ENCODE results near the gene PTPRB.
A peak's percentile ranks its signal among the peaks of the same experiment; 100 is the strongest.

Gene PTPRB

DNA sequence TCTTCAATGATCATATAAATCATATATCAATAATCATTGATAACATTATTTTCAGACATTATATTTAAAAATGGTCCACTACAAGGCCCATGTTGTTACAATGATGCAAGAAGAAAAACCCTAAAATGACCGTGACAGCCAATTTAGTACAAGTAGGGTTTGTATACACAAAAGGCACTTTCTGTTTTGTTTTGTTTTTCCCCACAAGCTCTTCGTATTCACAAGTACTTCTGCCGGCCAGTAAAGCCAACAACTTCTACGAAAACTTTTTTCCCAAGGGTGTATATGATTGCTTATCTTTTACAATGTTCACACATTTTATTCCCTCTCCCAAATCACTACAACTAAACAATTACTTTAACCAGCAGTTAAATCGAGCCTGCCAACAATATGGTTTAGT is 9.6 kb downstream of the PTPRB start:
- H3K9me3 ChIP-seq (ENCODE audit: control insufficient read depth, low read length), result no peaks in the 10 kb centered on the region
- no peak overlapping the region for H3K4me2 ChIP-seq (ENCODE audit: low read length, poor library complexity, severe bottlenecking)
- DNase-seq, result peak; percentile 26
- 87% methylated on average over 5 of the region's 5 CpGs for WGBS
- H3K4me3 ChIP-seq (ENCODE audit: insufficient read depth in 1 of 2, low read depth in 1 of 2, low read length in 2 of 2), result peak overlapping the region in 1 of 2 experiments; percentile 47
- no peak overlapping the region for H4K91ac ChIP-seq (ENCODE audit: low read length)
- H3K36me3 ChIP-seq (ENCODE audit: control insufficient read depth in 1 of 2, insufficient read depth in 2 of 2, low read depth in 1 of 2, low read length in 2 of 2), result no peaks in the 10 kb centered on the region
- H2AFZ ChIP-seq (ENCODE audit: low read depth, low read length), result no peak overlapping the region
- no peaks in the 10 kb centered on the region for H3K79me1 ChIP-seq (replicated peaks; ENCODE audit: low read length, poor library complexity, severe bottlenecking)
- no peak overlapping the region for H2BK12ac ChIP-seq (ENCODE audit: low read length in 2 of 2)
- no peak overlapping the region for H2BK5ac ChIP-seq (ENCODE audit: low read depth, low read length, poor library complexity, severe bottlenecking)
- no peak overlapping the region for H3K23ac ChIP-seq (ENCODE audit: low read length in 2 of 2)
- H3K14ac ChIP-seq (ENCODE audit: low read length in 2 of 2), result no peak overlapping the region
- peak overlapping the region; percentile 70 for H3K9ac ChIP-seq (ENCODE audit: low read length)
- no peak overlapping the region for H3K4ac ChIP-seq (ENCODE audit: low read depth in 1 of 2, low read length in 2 of 2)
- H3K27me3 ChIP-seq (ENCODE audit: control insufficient read depth in 1 of 2, insufficient read depth in 1 of 2, low read length in 2 of 2), result no peaks in the 10 kb centered on the region
- no peak overlapping the region for H2BK120ac ChIP-seq (ENCODE audit: low read depth, low read length)
- H3K18ac ChIP-seq (ENCODE audit: low read depth in 1 of 2, low read length in 2 of 2), result no peak overlapping the region
- no peaks in the 10 kb centered on the region for H3K4me1 ChIP-seq (ENCODE audit: control insufficient read depth, insufficient read depth, low read depth, low read length)
- no peak overlapping the region for H2BK15ac ChIP-seq (ENCODE audit: low read depth, poor library complexity, severe bottlenecking)
- no peak overlapping the region for H4K8ac ChIP-seq (ENCODE audit: low read length)
- H3K27ac ChIP-seq (ENCODE audit: low read length, poor library complexity, severe bottlenecking), result no peak overlapping the region
- no peak overlapping the region for H2AK5ac ChIP-seq (ENCODE audit: low read length, severe bottlenecking)

DNA sequence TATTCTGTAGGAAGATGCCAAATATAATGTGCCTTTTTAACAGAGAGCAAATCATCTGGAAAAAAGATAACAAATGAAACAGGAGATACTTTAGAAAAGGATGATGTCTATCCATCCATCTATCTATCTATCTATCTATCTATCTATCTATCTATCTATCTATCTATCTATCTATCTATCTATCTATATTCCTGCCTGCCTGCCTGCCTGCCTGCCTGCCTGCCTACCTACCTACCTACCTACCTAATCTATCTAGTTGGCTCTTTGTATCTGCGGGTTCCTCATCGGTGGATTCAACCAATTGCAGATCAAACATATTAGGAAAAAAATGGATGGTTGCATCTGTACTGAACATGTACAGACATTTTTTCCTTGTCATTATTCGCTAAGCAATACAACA is 11.0 kb downstream of the PTPRB start:
- Histone ChIP-seq H2AK5ac (ENCODE audit: low read length, severe bottlenecking) (no peak overlapping the region), H3K4ac (ENCODE audit: low read depth in 1 of 2, low read length in 2 of 2) (no peak overlapping the region), H3K4me2 (ENCODE audit: low read length, poor library complexity, severe bottlenecking) (no peak overlapping the region), H4K91ac (ENCODE audit: low read length) (no peak overlapping the region), H3K4me3 (ENCODE audit: insufficient read depth in 1 of 2, low read depth in 1 of 2, low read length in 2 of 2) (no peak overlapping the region), H2BK120ac (ENCODE audit: low read depth, low read length) (no peak overlapping the region), H2BK15ac (ENCODE audit: low read depth, poor library complexity, severe bottlenecking) (no peak overlapping the region), H2BK12ac (ENCODE audit: low read length in 2 of 2) (no peak overlapping the region), H4K8ac (ENCODE audit: low read length) (no peak overlapping the region), H3K27me3 (ENCODE audit: control insufficient read depth in 1 of 2, insufficient read depth in 1 of 2, low read length in 2 of 2) (no peaks in the 10 kb centered on the region), H3K23ac (ENCODE audit: low read length in 2 of 2) (no peak overlapping the region), H3K4me1 (ENCODE audit: control insufficient read depth, insufficient read depth, low read depth, low read length) (no peaks in the 10 kb centered on the region), H3K9ac (ENCODE audit: low read length) (no peak overlapping the region), H3K36me3 (ENCODE audit: control insufficient read depth in 1 of 2, insufficient read depth in 2 of 2, low read depth in 1 of 2, low read length in 2 of 2) (no peaks in the 10 kb centered on the region), H3K14ac (ENCODE audit: low read length in 2 of 2) (no peak overlapping the region), H3K9me3 (ENCODE audit: control insufficient read depth, low read length) (no peaks in the 10 kb centered on the region), H3K27ac (ENCODE audit: low read length, poor library complexity, severe bottlenecking) (no peak overlapping the region), H3K79me1 (replicated peaks; ENCODE audit: low read length, poor library complexity, severe bottlenecking) (no peaks in the 10 kb centered on the region), H3K18ac (ENCODE audit: low read depth in 1 of 2, low read length in 2 of 2) (no peak overlapping the region), H2BK5ac (ENCODE audit: low read depth, low read length, poor library complexity, severe bottlenecking) (no peak overlapping the region), H2AFZ (ENCODE audit: low read depth, low read length) (no peak overlapping the region)
- no CpG with 5 or more reads among the region's 3 CpGs for WGBS
- DNase-seq, result no peak

DNA sequence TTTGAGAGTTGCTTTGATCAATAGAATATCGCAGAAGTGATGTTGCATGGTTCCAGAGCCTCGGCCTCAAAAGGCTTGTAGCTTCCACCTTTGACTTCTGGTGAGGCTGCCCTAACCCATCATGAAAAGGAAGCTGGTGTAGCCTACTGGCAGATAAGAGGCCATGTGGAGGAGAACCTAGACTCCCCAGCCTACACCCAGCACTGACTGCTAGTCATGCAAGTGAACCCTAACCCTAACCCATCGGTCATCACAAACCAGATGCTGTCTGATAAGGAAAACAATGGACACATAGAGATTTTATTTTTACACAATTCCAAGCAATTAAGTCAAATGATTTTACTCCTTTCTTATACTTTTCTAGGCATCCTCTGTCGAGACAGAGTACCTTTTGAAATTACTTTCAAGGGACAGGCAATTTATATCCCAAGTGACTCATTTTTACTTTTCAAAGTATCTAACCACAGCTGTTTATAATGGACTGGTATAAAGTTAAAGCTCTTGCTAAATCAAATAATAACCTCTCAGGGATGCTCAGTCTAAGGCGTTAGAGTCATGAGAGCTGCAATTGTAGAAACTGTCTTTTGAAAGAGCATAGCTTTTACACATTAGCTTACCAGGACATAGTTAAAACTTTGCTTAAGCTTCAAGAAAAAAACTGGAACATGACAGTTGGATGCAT is 17.6 kb downstream of the PTPRB start:
- DNase-seq, result no peak
- no peak overlapping the region for H2AFZ ChIP-seq (ENCODE audit: low read depth, low read length)
- H3K4ac ChIP-seq (ENCODE audit: low read depth in 1 of 2, low read length in 2 of 2), result no peak overlapping the region
- no peaks in the 10 kb centered on the region for H3K9me3 ChIP-seq (ENCODE audit: control insufficient read depth, low read length)
- no peaks in the 10 kb centered on the region for H3K27me3 ChIP-seq (ENCODE audit: control insufficient read depth in 1 of 2, insufficient read depth in 1 of 2, low read length in 2 of 2)
- H2BK12ac ChIP-seq (ENCODE audit: low read length in 2 of 2), result no peak overlapping the region
- no peak overlapping the region for H2BK5ac ChIP-seq (ENCODE audit: low read depth, low read length, poor library complexity, severe bottlenecking)
- H2AK5ac ChIP-seq (ENCODE audit: low read length, severe bottlenecking), result no peak overlapping the region
- H3K4me2 ChIP-seq (ENCODE audit: low read length, poor library complexity, severe bottlenecking), result no peak overlapping the region
- H3K79me1 ChIP-seq (replicated peaks; ENCODE audit: low read length, poor library complexity, severe bottlenecking), result no peaks in the 10 kb centered on the region
- no peak overlapping the region for H3K9ac ChIP-seq (ENCODE audit: low read length)
- no peaks in the 10 kb centered on the region for H3K4me1 ChIP-seq (ENCODE audit: control insufficient read depth, insufficient read depth, low read depth, low read length)
- no peak overlapping the region for H4K8ac ChIP-seq (ENCODE audit: low read length)
- H4K91ac ChIP-seq (ENCODE audit: low read length), result no peak overlapping the region
- no peaks in the 10 kb centered on the region for H3K36me3 ChIP-seq (ENCODE audit: control insufficient read depth in 1 of 2, insufficient read depth in 2 of 2, low read depth in 1 of 2, low read length in 2 of 2)
- H3K4me3 ChIP-seq (ENCODE audit: insufficient read depth in 1 of 2, low read depth in 1 of 2, low read length in 2 of 2), result no peak overlapping the region
- no peak overlapping the region for H3K14ac ChIP-seq (ENCODE audit: low read length in 2 of 2)
- H2BK15ac ChIP-seq (ENCODE audit: low read depth, poor library complexity, severe bottlenecking), result no peak overlapping the region
- no peak overlapping the region for H3K18ac ChIP-seq (ENCODE audit: low read depth in 1 of 2, low read length in 2 of 2)
- no peak overlapping the region for H3K27ac ChIP-seq (ENCODE audit: low read length, poor library complexity, severe bottlenecking)
- no peak overlapping the region for H2BK120ac ChIP-seq (ENCODE audit: low read depth, low read length)
- H3K23ac ChIP-seq (ENCODE audit: low read length in 2 of 2), result no peak overlapping the region
- 81% methylated on average over 4 of the region's 5 CpGs for WGBS

DNA sequence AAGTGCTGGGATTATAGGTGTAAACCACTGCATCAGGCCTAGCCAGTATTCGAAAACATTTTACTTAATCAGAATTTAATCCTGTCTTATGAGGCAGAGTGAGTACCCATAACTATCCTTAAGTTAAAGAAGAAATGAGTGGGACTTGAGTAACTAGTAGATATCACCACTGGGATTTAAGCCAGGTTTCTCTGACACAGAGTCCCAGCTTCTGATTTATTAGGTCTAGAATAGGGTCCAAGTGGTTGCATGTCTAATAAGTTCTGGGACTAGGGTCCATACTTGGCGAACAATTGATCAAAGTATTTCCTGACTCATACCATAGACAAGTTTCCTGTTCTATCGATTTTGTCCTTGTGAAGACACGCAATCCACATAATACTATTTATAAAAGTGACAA is 18.9 kb downstream of the PTPRB start:
- no peak for DNase-seq
- H3K18ac ChIP-seq (ENCODE audit: low read depth in 1 of 2, low read length in 2 of 2), result no peak overlapping the region
- no peaks in the 10 kb centered on the region for H3K79me1 ChIP-seq (replicated peaks; ENCODE audit: low read length, poor library complexity, severe bottlenecking)
- H4K91ac ChIP-seq (ENCODE audit: low read length), result no peak overlapping the region
- no peak overlapping the region for H3K4ac ChIP-seq (ENCODE audit: low read depth in 1 of 2, low read length in 2 of 2)
- no peaks in the 10 kb centered on the region for H3K36me3 ChIP-seq (ENCODE audit: control insufficient read depth in 1 of 2, insufficient read depth in 2 of 2, low read depth in 1 of 2, low read length in 2 of 2)
- H3K9ac ChIP-seq (ENCODE audit: low read length), result no peak overlapping the region
- H3K4me3 ChIP-seq (ENCODE audit: insufficient read depth in 1 of 2, low read depth in 1 of 2, low read length in 2 of 2), result no peak overlapping the region
- H4K8ac ChIP-seq (ENCODE audit: low read length), result no peak overlapping the region
- H2AFZ ChIP-seq (ENCODE audit: low read depth, low read length), result no peak overlapping the region
- no peak overlapping the region for H2BK15ac ChIP-seq (ENCODE audit: low read depth, poor library complexity, severe bottlenecking)
- H3K27ac ChIP-seq (ENCODE audit: low read length, poor library complexity, severe bottlenecking), result no peak overlapping the region
- H3K4me2 ChIP-seq (ENCODE audit: low read length, poor library complexity, severe bottlenecking), result no peak overlapping the region
- H3K27me3 ChIP-seq (ENCODE audit: control insufficient read depth in 1 of 2, insufficient read depth in 1 of 2, low read length in 2 of 2), result peaks cover 0 to under 1% of the 10 kb centered on the region in 2 experiments
- H2BK12ac ChIP-seq (ENCODE audit: low read length in 2 of 2), result no peak overlapping the region
- no peak overlapping the region for H2BK5ac ChIP-seq (ENCODE audit: low read depth, low read length, poor library complexity, severe bottlenecking)
- H2BK120ac ChIP-seq (ENCODE audit: low read depth, low read length), result no peak overlapping the region
- 100% methylated on average over 1 of the region's 4 CpGs for WGBS
- H3K4me1 ChIP-seq (ENCODE audit: control insufficient read depth, insufficient read depth, low read depth, low read length), result no peaks in the 10 kb centered on the region
- H3K23ac ChIP-seq (ENCODE audit: low read length in 2 of 2), result no peak overlapping the region
- H2AK5ac ChIP-seq (ENCODE audit: low read length, severe bottlenecking), result no peak overlapping the region
- H3K14ac ChIP-seq (ENCODE audit: low read length in 2 of 2), result no peak overlapping the region
- H3K9me3 ChIP-seq (ENCODE audit: control insufficient read depth, low read length), result no peaks in the 10 kb centered on the region
